OCI-LY7 (cell line): ENCODE results near the gene AURKAIP1. TPM values are rescaled to one million over a fixed set of nuclear protein-coding genes. Genes with fewer than 3 reads are reported as not detected.
A peak's percentile ranks its signal among the peaks of the same experiment; 100 is the strongest.

ENCODE experiments used
- BruUV-seq: library from RNA; stranded (reverse); fragments of 400-500 nt; replicated peaks from 2 replicates; lab custom pipeline; 2021; lab: Mats Ljungman, UMichigan
- CTCF ChIA-PET: fragments of 300-600 bp; sonication (Branson Sonifier 250); formaldehyde crosslinking; loops from one replicate; lab custom pipeline; 2022; ENCODE audit warnings: antibody characterized with exemption; ENCODE audit not compliant: unreplicated experiment; lab: Charles Lee
- POLR2A ChIA-PET: fragments of 300-600 bp; sonication (Branson Sonifier 250); formaldehyde crosslinking; loops from one replicate; lab custom pipeline; 2022; ENCODE audit warnings: antibody characterized with exemption; lab: Charles Lee
- DNase-seq: peaks from one replicate; pipeline ENCODE4 v3.0.0-alpha.2; 2015; ENCODE audit warnings: low spot score
- H2AFZ ChIP-seq: fragments of 200-600 bp; sonication (generic), shearing (Covaris generic); 2 replicates; pipeline ENCODE4 v1.6.1; 2014; ENCODE audit warnings: mild to moderate bottlenecking, antibody characterized with exemption, low read length, moderate library complexity
- H3K27ac ChIP-seq: fragments of 200-600 bp; sonication (generic); 2 replicates; pipeline ENCODE4 v1.5.1; 2014; ENCODE audit warnings: mixed run types, low read depth, mild to moderate bottlenecking, moderate library complexity, low read length, inconsistent platforms; ENCODE audit not compliant: poor library complexity, severe bottlenecking
- H3K36me3 ChIP-seq: fragments of 200-600 bp; sonication (generic); 2 replicates; pipeline ENCODE4 v1.6.1; 2014; ENCODE audit warnings: mild to moderate bottlenecking, antibody characterized with exemption, low read length, moderate library complexity, mixed read lengths; ENCODE audit not compliant: insufficient read depth
- H3K4me1 ChIP-seq: fragments of 200-600 bp; sonication (generic); 2 replicates; pipeline ENCODE4 v1.5.1; 2014; ENCODE audit warnings: mild to moderate bottlenecking, low read length; ENCODE audit not compliant: insufficient read depth, poor library complexity, severe bottlenecking
- H3K4me2 ChIP-seq: fragments of 200-600 bp; sonication (generic); 2 replicates; pipeline ENCODE4 v1.6.1; 2014; ENCODE audit warnings: mild to moderate bottlenecking, low read length
- H3K4me3 ChIP-seq: fragments of 200-600 bp; sonication (generic); 2 replicates; pipeline ENCODE4 v1.5.1; 2014; ENCODE audit warnings: mild to moderate bottlenecking, low read depth, low read length; ENCODE audit not compliant: poor library complexity, severe bottlenecking
- H3K79me2 ChIP-seq: fragments of 200-600 bp; sonication (generic); 2 replicates; pipeline ENCODE4 v1.6.1; 2016; ENCODE audit warnings: low read depth, mild to moderate bottlenecking, low read length, moderate library complexity, mixed read lengths; ENCODE audit not compliant: insufficient read depth
- H3K9me2 ChIP-seq: fragments of 200-600 bp; sonication (generic); 2 replicates; pipeline ENCODE4 v1.6.1; 2016; ENCODE audit warnings: mild to moderate bottlenecking, low read length, mixed read lengths; ENCODE audit not compliant: insufficient read depth
- H3K9me3 ChIP-seq: fragments of 200-600 bp; sonication (generic); 2 replicates; pipeline ENCODE4 v1.6.1; 2014; ENCODE audit warnings: mild to moderate bottlenecking, mixed run types, low read length, mixed read lengths
- H4K20me1 ChIP-seq: fragments of 200-600 bp; sonication (generic); 2 replicates; pipeline ENCODE4 v1.6.1; 2014; ENCODE audit warnings: mild to moderate bottlenecking, antibody characterized with exemption, low read length, moderate library complexity, mixed read lengths; ENCODE audit not compliant: insufficient read depth
- EZH2phosphoT487 ChIP-seq: fragments of 200-600 bp; sonication (generic); IDR thresholded peaks from 2 replicates; pipeline ENCODE4 v1.6.1; 2018; ENCODE audit warnings: low read depth, borderline replicate concordance, mild to moderate bottlenecking, mixed run types, antibody characterized with exemption, low read length, moderate library complexity, mixed read lengths
- intact Hi-C: fragments of 100-400 bp; cut with micrococcal nuclease; formaldehyde crosslinking; loops from one replicate; pipeline ENCODE4 v1.10.0; 2022; ENCODE audit not compliant: unreplicated experiment
- total RNA-seq, 2 experiments: library from RNA; depleted of rRNA in 1 of 2; stranded (reverse); fragments of >200 nt in 1 of 2; shearing (Covaris generic) in 1 of 2; gene quantifications; 2 replicates each; pipeline ENCODE4 v1.2.3, GENCODE V29; 2014 to 2022
- TF ChIP-seq, protein P1 (sequence below): fragments of 200-600 bp; sonication (generic); conservative IDR thresholded peaks from 2 replicates; pipeline ENCODE4 v1.5.1; 2014; ENCODE audit warnings: mild to moderate bottlenecking, antibody characterized with exemption, low read length, moderate library complexity, mixed read lengths

Gene AURKAIP1
- total RNA-seq, 2 experiments from 2014 or later = 163 to 172 TPM

GRCh38 chr1:1345384-1345783 lies 29.6 kb downstream of the AURKAIP1 start:
- H3K27ac ChIP-seq = no peak overlapping the region
- H3K9me2 ChIP-seq = no peaks in the 10 kb centered on the region
- DNase-seq = no peak
- intact Hi-C loops = loop anchor here (5.0 kb wide), 1 partner anchor 117 kb away; no protein-coding TSS in a partner anchor
- no peak overlapping the region for H2AFZ ChIP-seq
- no peaks in the 10 kb centered on the region; the same call in 1 of the 2 replicates for H4K20me1 ChIP-seq
- peaks cover 10% of the 10 kb centered on the region for H3K4me1 ChIP-seq
- no peaks in the 10 kb centered on the region for H3K9me3 ChIP-seq
- peaks cover 6% of the 10 kb centered on the region for H3K36me3 ChIP-seq
- H3K79me2 ChIP-seq = no peaks in the 10 kb centered on the region
- POLR2A ChIA-PET = interaction anchor here (1.0 kb wide), 1 partner anchor 27 kb away, joined by 3 read pairs; no protein-coding TSS in a partner anchor
- no peak overlapping the region for H3K4me2 ChIP-seq
- no TSS peak for BruUV-seq
- H3K4me3 ChIP-seq = no peak overlapping the region
- TF ChIP-seq, protein P1, sequence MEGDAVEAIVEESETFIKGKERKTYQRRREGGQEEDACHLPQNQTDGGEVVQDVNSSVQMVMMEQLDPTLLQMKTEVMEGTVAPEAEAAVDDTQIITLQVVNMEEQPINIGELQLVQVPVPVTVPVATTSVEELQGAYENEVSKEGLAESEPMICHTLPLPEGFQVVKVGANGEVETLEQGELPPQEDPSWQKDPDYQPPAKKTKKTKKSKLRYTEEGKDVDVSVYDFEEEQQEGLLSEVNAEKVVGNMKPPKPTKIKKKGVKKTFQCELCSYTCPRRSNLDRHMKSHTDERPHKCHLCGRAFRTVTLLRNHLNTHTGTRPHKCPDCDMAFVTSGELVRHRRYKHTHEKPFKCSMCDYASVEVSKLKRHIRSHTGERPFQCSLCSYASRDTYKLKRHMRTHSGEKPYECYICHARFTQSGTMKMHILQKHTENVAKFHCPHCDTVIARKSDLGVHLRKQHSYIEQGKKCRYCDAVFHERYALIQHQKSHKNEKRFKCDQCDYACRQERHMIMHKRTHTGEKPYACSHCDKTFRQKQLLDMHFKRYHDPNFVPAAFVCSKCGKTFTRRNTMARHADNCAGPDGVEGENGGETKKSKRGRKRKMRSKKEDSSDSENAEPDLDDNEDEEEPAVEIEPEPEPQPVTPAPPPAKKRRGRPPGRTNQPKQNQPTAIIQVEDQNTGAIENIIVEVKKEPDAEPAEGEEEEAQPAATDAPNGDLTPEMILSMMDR = no peak
- TF ChIP-seq EZH2phosphoT487 = no peak
- CTCF ChIA-PET = interaction anchor here (1.3 kb wide), 1 partner anchor 7 kb away, joined by 5 read pairs; no protein-coding TSS in a partner anchor

GRCh38 chr1:1344655-1345361 lies 30.2 kb downstream of the AURKAIP1 start:
- no peak for DNase-seq
- ChIA-PET CTCF (no interaction called here), POLR2A (no interaction called here)
- Histone ChIP-seq H3K4me3 (no peak overlapping the region), H3K4me1 (peaks cover 10% of the 10 kb centered on the region), H3K9me3 (no peaks in the 10 kb centered on the region), H3K36me3 (peaks cover 10% of the 10 kb centered on the region), H3K9me2 (no peaks in the 10 kb centered on the region), H3K4me2 (no peak overlapping the region), H3K79me2 (no peaks in the 10 kb centered on the region), H2AFZ (no peak overlapping the region), H4K20me1 (no peaks in the 10 kb centered on the region; the same call in 1 of the 2 replicates), H3K27ac (no peak overlapping the region)
- TF ChIP-seq, protein P1 = peak; percentile 50; the same call in 1 of the 2 replicates
- no peak for TF ChIP-seq EZH2phosphoT487
- BruUV-seq = no TSS peak
- intact Hi-C loops = loop anchor here (5.0 kb wide), 1 partner anchor 117 kb away; no protein-coding TSS in a partner anchor
